ENCODE results near the gene AKR7A2. TPM values are rescaled to one million over a fixed set of nuclear protein-coding genes. Genes with fewer than 3 reads are reported as not detected.
A peak's percentile ranks its signal among the peaks of the same experiment; 100 is the strongest.

AKR7A2 gene
- total and polyA plus RNA-seq, 2 donors (not counting 1 experiment from before 2014, with no cell fraction given) = 31.3 to 63.6 TPM

GRCh38 chr1:19319196-19319595 is 7.3 kb upstream of the AKR7A2 start:
- no peak for DNase-seq (ENCODE audit: low read depth in 2 of 2)
- Histone ChIP-seq H2AFZ (ENCODE audit: low read length) (no peak overlapping the region), H4K20me1 (ENCODE audit: control insufficient read depth, extremely low read depth, insufficient read depth, low read length) (no peaks in the 10 kb centered on the region), H3K4me1 (ENCODE audit: control insufficient read depth, extremely low read depth, insufficient read depth, low read length) (peaks cover 8% of the 10 kb centered on the region), H3K9ac (ENCODE audit: insufficient read depth, low read length) (no peak overlapping the region), H3K4me3 (replicated peaks in 1 of 4; ENCODE audit: control extremely low read depth in 1 of 4, insufficient read depth in 1 of 4, low read depth in 3 of 4, low read length in 4 of 4) (no peak overlapping the region), H3K36me3 (ENCODE audit: control insufficient read depth, insufficient read depth, low read length) (peaks cover 11% of the 10 kb centered on the region), H3K4me2 (ENCODE audit: extremely low read depth, insufficient read depth, low read length) (no peak overlapping the region), H3K9me3 (ENCODE audit: control insufficient read depth, insufficient read depth, low read depth, low read length) (no peaks in the 10 kb centered on the region), H3K27ac (ENCODE audit: insufficient read depth, low read length) (no peak overlapping the region), H3K27me3 (ENCODE audit: control insufficient read depth, insufficient read depth, low read length) (no peaks in the 10 kb centered on the region), H3K79me2 (ENCODE audit: control insufficient read depth, insufficient read depth, low read length) (no peaks in the 10 kb centered on the region)
- TF ChIP-seq CTCF (conservative IDR thresholded peaks at IDR 0.05 in 1 of 2, IDR thresholded peaks at IDR 0.05 in 1 of 2; ENCODE audit: low read depth in 1 of 2, low read length in 2 of 2) (no peak), EZH2 (IDR thresholded peaks at IDR 0.05; ENCODE audit: low read length, missing control alignments) (no peak)

DNA sequence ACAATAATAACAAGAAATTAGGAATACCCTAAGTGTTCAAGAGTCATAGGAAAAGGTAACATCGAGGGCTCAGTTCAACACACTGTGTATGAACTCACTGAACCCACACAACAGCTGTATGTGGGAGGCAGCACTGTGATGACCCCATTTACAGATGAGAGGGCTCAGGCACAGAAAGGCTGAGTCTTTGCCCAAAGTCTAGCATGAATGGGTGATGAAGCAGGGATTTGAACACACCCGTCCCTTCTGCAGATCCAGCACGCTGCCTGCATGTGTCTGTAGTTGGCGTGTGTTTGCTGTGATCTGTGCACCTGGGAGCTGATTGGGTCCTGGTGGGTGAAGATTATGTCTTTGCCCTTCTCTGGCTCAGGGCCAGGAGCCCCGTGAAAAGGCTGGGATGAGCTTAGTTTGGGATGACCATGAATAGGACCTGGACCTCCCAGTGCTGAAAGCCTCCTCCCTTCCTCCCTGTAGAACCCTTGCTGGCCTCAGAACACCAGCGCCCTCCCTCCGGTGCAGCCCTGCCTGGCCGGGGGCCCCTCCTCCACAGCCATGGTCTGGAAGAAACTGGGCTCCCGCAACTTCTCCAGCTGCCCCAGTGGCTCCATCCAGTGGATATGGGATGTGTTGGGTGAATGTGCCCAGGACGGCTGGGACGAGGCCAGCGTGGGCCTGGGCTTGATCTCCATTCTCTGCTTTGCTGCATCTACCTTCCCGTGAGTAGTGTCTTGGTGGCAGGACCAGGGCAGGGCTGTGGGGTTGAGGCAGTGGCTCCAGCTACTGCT is 5.4 kb upstream of the AKR7A2 start:
- Histone ChIP-seq H3K9me3 (ENCODE audit: control insufficient read depth, insufficient read depth, low read depth, low read length) (no peaks in the 10 kb centered on the region), H3K4me1 (ENCODE audit: control insufficient read depth, extremely low read depth, insufficient read depth, low read length) (peaks cover 14% of the 10 kb centered on the region), H4K20me1 (ENCODE audit: control insufficient read depth, extremely low read depth, insufficient read depth, low read length) (no peaks in the 10 kb centered on the region), H3K79me2 (ENCODE audit: control insufficient read depth, insufficient read depth, low read length) (peaks cover 11% of the 10 kb centered on the region), H3K27ac (ENCODE audit: insufficient read depth, low read length) (no peak overlapping the region), H3K4me2 (ENCODE audit: extremely low read depth, insufficient read depth, low read length) (no peak overlapping the region), H3K27me3 (ENCODE audit: control insufficient read depth, insufficient read depth, low read length) (no peaks in the 10 kb centered on the region), H2AFZ (ENCODE audit: low read length) (no peak overlapping the region), H3K4me3 (replicated peaks in 1 of 4; ENCODE audit: control extremely low read depth in 1 of 4, insufficient read depth in 1 of 4, low read depth in 3 of 4, low read length in 4 of 4) (no peak overlapping the region), H3K36me3 (ENCODE audit: control insufficient read depth, insufficient read depth, low read length) (peaks cover 10% of the 10 kb centered on the region), H3K9ac (ENCODE audit: insufficient read depth, low read length) (no peak overlapping the region)
- no peak for TF ChIP-seq CTCF (conservative IDR thresholded peaks at IDR 0.05 in 1 of 2, IDR thresholded peaks at IDR 0.05 in 1 of 2; ENCODE audit: low read depth in 1 of 2, low read length in 2 of 2)
- TF ChIP-seq EZH2 (IDR thresholded peaks at IDR 0.05; ENCODE audit: low read length, missing control alignments) = no peak
- DNase-seq (ENCODE audit: low read depth in 2 of 2) = no peak

DNA sequence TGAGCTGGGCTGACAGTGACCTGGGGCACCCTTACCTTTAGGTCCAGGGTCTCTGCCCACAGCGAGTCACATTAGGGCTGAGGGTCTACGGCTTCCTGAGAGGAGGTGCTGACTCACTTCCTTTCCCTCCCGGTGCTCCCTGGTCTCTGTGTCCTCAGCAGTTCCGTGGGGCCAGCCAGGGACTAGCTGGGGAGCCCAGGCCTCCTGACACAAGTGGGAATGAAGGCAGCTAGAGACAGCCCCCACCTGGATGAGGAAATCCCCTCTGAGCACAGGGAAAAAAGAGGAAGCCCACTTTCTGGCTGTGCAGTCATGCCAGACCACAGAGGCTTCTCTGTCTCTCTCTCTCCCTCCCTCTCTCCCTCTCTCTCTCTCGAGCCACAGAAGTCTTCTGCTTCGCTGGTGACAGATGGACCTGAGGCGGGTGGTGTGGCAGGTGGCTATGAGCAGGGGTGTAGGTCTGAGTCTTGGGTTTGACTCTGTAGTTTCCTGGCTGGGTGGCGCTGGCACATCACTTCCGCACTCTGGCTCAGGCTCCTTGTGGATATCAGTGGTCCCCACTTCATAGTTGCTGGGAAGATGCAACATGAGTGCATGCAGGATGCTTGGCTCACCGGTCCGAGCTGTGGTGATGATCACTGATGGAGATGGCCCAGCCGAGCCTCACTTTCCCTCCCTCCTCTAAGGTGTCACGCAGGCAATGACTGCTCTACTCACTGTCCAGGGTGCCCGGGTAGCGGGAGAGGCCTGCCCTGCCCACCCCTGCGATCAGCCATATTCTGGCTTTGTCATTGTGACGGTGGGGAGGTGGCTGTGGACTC is 3.6 kb upstream of the AKR7A2 start:
- H3K79me2 ChIP-seq (ENCODE audit: control insufficient read depth, insufficient read depth, low read length) = peaks cover 22% of the 10 kb centered on the region

More for the DNA sequence above, 3.6 kb upstream of the AKR7A2 start:
- Histone ChIP-seq H3K9me3 (ENCODE audit: control insufficient read depth, insufficient read depth, low read depth, low read length) (no peaks in the 10 kb centered on the region), H3K27me3 (ENCODE audit: control insufficient read depth, insufficient read depth, low read length) (no peaks in the 10 kb centered on the region), H3K4me3 (replicated peaks in 1 of 4; ENCODE audit: control extremely low read depth in 1 of 4, insufficient read depth in 1 of 4, low read depth in 3 of 4, low read length in 4 of 4) (no peak overlapping the region), H4K20me1 (ENCODE audit: control insufficient read depth, extremely low read depth, insufficient read depth, low read length) (no peaks in the 10 kb centered on the region), H2AFZ (ENCODE audit: low read length) (no peak overlapping the region), H3K4me1 (ENCODE audit: control insufficient read depth, extremely low read depth, insufficient read depth, low read length) (peaks cover 19% of the 10 kb centered on the region), H3K9ac (ENCODE audit: insufficient read depth, low read length) (no peak overlapping the region), H3K27ac (ENCODE audit: insufficient read depth, low read length) (no peak overlapping the region), H3K4me2 (ENCODE audit: extremely low read depth, insufficient read depth, low read length) (peak overlapping the region; percentile 8), H3K36me3 (ENCODE audit: control insufficient read depth, insufficient read depth, low read length) (peaks cover 10% of the 10 kb centered on the region)
- DNase-seq (ENCODE audit: low read depth in 2 of 2) = peak; percentile 39 to 65
- TF ChIP-seq EZH2 (IDR thresholded peaks at IDR 0.05; ENCODE audit: low read length, missing control alignments) (no peak), CTCF (conservative IDR thresholded peaks at IDR 0.05 in 1 of 2, IDR thresholded peaks at IDR 0.05 in 1 of 2; ENCODE audit: low read depth in 1 of 2, low read length in 2 of 2) (no peak)

Measured in fibroblast of lung (primary cell).